ENCODE data around the gene AP5B1. TPM values are rescaled to one million over a fixed set of nuclear protein-coding genes. Genes with fewer than 3 reads are reported as not detected.

The AP5B1 gene, protein sequence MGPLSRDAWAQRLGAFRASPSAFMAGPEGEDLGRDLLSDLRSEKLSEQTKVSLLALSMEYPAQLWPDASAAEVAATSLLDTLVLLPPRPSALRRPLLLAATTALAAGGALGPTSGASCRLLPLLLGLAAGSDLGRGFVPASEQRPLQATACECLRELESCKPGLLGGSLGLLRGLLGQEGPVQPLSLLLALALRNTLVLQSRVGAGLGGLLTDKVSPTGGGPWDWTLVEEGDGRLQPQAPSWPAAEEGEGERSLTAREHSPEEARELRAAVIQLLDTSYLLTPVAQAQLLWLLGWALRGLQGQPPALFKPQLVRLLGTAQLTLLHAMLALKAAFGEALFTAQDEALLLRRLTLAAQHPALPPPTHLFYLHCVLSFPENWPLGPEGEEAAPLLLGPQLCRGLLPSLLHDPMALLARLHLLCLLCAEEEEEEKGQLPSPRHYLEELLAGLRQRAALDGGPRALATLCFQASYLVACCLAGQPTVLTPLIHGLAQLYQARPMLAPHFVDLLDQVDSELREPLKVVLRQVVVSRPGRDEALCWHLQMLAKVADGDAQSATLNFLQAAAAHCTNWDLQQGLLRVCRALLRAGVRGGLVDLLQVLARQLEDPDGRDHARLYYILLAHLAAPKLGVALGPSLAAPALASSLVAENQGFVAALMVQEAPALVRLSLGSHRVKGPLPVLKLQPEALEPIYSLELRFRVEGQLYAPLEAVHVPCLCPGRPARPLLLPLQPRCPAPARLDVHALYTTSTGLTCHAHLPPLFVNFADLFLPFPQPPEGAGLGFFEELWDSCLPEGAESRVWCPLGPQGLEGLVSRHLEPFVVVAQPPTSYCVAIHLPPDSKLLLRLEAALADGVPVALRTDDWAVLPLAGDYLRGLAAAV
- 5.2 and 8.3 TPM in 2 replicates for total RNA-seq

GRCh38 chr11:65780770-65781151 lies at the start of gene AP5B1:
Gene AP5B1 (minus strand): TSS chr11:65780976. CDS start chr11:65780591, 385 bp downstream.
- peak; percentile 54 to 67 for DNase-seq (ENCODE audit: low read depth in 2 of 2)

DNA sequence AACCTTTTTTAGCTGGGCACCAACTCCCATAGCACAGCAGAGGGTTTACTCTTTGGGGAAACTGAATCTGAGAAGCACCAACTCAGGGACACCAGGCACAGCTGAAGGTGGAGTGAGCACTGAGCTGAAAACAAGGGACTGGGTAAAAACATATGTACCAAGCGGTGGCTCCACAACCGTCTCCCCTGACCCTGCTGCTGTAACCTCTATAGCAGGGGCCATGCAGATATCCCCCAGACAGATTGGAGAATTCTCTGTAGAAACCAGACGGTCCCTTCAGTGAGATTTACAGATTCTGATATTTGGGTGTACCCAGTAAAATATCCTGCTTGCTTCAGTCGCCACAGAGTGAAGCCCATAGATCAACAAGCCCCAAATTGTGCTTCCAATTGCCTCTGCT lies 48.7 kb upstream of the AP5B1 start:
- DNase-seq (ENCODE audit: low read depth in 2 of 2): no peak

DNA sequence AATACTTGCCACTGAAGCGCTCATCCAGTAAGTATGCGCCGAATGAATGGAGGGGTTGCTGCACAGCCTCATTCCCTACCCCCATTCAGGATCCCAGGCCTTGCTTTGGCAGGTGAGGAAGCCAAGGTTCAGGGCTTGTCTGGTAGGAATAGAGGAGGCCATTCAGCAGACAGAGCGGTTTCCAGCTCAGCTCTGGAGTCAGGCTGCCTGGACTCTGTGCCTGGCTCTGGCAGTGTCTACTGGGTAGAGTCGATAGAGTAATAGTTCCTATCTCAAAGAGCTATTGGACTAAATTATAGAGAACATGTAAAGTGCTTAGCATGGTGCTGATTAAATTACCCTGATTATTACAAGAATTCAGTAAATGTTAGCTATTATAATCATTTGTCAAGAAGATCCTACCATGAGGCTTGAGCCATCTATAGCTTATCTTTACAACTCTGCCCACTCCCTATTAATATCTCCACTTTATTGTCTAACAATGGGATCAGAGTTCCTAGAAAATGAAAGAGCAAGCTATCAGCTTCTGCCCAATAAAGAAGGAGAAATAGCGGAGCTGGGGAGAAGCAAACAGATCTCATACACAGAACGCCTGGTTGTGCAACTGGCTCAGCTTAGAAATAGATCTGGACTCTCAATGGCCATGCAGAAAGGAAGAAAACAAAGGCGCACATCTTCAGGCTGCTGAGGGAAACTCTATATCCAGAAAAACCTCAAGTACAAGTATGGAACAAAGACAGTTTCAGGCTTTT lies 46.4 kb upstream of the AP5B1 start:
- DNase-seq (ENCODE audit: low read depth in 2 of 2): no peak

GRCh38 chr11:65822776-65823528 lies 42.2 kb upstream of the AP5B1 start:
- DNase-seq (ENCODE audit: low read depth in 2 of 2): no peak

DNA sequence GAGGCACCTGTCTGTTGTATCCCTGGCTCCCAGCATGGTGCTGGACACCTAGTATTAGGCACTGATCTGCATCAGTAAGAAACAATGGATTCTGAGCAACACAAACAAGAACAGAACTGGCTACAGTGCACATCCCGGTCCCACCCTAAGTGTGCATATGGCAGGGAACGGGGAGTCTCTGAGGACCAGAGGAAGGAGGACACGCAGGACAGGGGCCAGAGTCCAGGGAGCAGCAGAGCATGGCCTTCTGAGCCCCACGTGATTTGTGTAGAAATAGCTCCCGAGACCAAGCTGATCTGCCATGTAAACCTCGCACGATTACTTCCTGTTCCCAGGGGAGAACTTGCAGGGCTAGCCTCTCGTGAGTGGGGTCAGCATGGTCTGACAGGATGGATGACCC lies 40.3 kb upstream of the AP5B1 start:
- DNase-seq (ENCODE audit: low read depth in 2 of 2): no peak

DNA sequence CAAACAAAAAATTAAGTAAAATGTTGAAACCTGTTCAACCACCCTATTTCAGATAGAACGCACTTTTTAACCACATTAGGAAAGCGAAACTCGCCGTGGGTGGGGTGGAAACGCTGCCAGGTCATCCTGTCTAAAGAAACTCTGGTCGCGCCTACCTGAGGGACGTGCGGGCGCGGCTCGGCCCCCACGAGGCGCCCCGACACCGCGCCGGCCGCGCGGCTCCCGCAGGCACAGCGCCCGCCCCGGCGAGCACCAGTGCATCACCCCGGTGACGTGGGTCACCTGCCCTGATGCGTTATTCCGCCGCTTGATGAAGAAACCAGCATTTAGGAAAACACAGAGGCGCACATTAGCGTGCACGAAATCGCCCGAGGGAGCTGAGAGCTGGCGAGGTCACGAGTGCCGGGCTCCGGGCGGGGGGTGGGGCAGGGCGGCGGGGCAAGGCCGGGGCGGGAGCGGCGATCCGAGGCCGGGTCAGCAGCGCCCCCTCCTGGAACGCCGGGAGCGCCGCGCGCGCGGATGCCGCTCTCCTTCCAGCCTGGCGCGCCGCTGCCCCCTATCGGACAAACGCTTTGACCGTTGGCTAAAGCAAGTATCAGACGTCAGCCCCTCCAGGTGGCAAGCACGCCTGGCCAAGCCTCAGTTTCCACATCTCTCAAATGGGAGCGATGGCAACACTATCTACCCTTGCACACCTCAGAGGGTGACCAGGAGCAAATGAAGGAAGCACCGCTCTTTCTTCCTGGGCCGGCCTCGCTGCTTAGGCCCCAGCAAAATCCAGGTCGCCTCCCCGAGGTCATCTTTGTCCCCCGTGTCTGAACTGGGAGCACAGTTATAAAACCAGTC lies 37.3 kb upstream of the AP5B1 start:
- peak; percentile 87 to 93 for DNase-seq (ENCODE audit: low read depth in 2 of 2)

GRCh38 chr11:65817312-65817834 lies 36.6 kb upstream of the AP5B1 start:
- no peak for DNase-seq (ENCODE audit: low read depth in 2 of 2)

DNA sequence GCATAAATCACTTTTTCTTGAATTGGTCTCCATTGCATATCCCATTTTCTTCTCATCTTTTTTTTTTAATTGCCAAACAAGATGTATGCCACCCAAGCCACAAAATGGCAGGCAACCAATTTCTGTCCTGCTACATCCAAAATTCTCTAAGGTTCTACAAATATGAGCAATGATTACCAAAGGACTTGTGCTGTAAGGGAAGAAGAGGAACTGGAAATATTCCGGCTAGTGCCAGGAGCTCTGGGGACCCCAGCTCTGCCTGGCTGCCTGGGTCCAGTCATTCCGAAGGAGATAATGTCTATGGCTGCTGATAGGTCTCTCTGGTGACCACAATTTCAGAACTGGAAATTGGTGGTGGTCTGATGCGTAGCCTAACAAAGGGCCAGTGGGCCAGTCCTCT lies 35.9 kb upstream of the AP5B1 start:
- DNase-seq (ENCODE audit: low read depth in 2 of 2): no peak

DNA sequence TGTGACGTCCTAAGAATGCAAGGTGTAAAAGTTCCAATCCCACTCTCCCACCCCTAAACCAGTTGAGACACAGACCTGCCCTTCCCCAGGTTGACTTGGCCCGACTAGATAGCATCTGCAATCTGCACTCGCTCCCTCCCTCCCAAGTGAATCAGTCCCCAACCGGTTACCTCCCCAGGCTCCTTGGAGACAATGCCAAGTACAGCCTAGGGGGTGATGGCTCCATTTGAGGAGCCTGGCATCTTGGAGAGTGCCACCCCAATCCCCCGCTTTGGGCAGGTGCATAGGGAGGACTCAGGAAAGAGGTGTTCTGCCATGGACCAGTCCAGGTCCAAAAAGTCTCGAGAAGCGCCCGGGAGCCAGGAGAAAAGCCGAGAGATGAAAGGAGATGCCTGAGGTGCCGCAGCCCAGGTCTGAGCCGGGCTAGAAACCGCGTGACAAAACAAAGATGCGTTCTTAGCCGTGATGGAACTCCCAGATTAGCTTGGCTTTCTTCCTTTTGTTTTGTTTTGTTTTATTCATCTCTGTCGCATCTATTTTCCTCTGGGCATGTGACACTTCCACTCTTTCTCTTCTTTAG lies 34.3 kb upstream of the AP5B1 start:
- DNase-seq (ENCODE audit: low read depth in 2 of 2): no peak

DNA sequence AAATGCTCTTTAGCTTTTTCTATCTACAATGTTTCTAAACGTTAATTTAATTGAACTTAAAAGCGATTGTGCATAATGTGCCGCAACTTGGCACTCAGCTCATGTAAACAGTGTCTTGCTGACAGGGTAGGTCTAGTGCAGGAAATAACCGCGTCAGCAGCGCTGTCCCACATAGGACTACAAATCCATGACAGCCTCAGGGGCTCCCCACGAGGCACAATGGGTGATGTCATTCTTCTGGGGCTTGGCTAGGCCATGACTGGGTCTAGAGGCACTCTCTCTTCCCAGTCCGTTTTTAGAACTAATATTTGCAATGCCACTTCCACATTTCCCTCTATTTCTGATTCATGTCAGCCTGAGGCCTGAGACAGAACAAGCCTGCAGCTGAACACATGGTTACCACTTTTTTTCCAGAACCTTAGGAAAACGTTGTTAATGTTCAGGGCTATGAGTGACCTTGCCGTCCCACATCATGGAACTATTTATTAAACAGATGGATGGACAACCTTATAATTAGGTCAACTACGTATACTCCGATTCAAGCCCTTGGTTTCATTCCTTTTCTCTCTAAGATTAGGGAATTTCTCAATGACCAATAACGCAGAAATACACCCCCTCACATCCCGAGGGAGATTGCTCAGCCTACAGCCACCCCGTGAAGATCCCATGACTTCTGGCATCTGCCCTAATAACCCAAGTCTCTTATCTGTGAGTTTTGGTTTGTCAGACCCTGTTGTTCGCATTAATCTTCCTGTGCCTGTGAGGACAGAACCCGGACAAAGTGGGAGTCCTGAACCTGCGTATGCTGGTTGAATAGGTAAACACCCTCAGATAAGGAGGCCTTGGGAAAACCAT lies 33.6 kb upstream of the AP5B1 start:
- peak; percentile 43 to 87 for DNase-seq (ENCODE audit: low read depth in 2 of 2)

- no peak for DNase-seq (ENCODE audit: low read depth in 2 of 2)
Measured at GRCh38 chr11:65811764-65812475, 31.1 kb upstream of the AP5B1 start.

DNA sequence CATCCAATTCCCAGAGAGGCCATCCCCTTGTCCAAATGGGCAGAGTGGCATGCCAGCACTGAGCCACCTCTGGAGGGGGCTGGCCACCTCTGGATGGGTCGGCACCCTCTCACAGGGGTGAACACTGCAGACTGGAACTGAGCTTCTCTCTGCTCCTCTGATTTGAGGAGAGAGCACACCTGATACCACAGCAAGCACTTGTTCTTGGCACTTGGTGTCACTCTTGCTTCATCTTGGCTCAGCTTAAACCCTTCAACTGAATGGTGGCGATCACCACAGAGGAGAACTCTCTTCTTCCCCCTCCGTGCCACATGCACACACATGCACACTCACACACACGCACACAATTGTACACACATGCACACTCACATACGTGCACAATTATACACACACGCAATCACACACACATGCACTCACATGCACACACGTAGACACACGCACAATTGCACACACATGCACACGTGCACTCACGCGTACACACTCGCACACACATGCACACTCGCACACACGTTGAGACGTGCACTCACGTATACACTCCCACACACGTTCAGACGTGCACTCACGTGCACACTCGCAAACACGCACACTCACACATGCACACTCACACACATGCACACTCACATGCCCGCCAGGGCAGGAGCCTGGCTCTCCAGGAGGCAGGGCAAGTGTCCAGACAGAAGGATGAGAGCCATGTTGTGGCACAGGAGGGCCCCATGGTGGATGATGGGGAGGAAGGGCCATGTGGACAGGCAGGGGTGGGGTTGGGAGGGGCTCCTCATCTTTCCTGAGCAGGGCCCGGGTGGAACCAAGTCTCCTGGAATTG lies 29.5 kb upstream of the AP5B1 start:
- DNase-seq (ENCODE audit: low read depth in 2 of 2): no peak

GRCh38 chr11:65809496-65809895 lies 28.7 kb upstream of the AP5B1 start:
- no peak for DNase-seq (ENCODE audit: low read depth in 2 of 2)

DNA sequence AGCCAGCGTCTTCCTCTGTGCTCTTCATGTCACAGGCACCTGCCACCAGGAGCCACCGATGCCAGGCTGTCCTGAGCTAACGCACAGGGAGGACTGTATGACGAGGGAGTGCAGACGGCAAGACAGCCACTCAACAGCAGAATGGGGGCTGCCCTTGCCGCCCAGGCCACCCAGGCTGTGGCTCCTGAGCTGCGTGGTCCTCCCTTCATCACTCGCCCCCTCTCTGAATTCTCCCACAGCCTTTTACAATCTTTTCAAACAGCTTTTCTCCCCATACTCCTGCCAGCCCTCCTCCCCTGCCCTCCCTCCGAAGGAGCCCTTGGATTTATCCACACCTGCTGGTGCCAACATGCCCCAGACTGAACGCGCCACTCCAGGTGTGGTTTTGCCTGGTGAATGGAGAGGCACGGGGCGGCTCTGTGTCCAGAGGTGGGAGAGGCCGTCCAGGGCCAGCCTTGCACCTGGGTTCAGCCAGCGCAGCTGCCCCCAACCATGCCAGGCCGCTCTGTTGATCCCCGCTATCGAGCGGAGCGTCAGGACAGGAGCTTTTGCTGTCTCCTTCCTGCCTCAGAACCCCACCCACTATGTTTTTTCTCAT lies 28.1 kb upstream of the AP5B1 start:
- no peak for DNase-seq (ENCODE audit: low read depth in 2 of 2)

- DNase-seq (ENCODE audit: low read depth in 2 of 2): no peak
Measured at GRCh38 chr11:65806979-65807378, 26.2 kb upstream of the AP5B1 start.

DNA sequence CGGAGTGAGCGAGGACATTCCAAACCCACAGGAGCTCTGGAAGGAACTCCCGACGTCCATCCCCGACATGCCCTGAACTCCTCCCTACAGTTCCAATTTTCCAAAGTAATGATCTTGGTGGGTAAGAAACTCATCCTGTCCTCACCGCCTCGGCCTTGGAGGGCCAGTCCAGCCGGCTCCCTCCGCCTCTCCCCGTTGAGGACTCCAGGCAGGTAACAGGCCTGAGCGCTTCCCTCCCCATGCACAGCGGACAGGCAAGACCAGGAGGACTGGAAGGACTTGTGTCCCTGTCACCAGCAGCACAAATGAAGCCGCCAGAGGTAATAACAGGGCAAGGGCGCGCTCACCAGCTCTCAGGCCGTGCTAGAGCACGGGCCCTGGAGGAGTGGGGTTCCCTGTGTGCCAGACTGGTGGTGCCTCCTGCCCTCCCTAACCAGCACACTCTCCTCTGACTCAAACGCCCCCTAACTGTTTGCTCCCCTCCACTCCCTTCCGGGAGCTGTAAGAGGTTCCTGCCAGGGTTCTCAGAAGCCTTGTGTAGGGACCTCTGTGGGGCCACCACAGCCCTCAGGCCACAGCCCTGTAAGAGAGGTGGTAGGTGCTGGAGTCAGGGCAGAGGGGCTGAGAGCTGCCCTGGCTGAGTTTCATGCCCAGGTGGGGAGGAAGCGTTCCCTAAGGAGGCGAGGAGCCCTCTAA lies 23.2 kb upstream of the AP5B1 start:
- DNase-seq (ENCODE audit: low read depth in 2 of 2): no peak

Data from lung microvascular endothelial cell (primary cell).